ENCODE data around the gene FOXP1. TPM values are rescaled to one million over a fixed set of nuclear protein-coding genes. Genes with fewer than 3 reads are reported as not detected.

FOXP1 gene
- total and polyA plus RNA-seq, 2 donors (not counting 1 experiment from before 2014, with no cell fraction given) = 70.3 to 101 TPM

DNA sequence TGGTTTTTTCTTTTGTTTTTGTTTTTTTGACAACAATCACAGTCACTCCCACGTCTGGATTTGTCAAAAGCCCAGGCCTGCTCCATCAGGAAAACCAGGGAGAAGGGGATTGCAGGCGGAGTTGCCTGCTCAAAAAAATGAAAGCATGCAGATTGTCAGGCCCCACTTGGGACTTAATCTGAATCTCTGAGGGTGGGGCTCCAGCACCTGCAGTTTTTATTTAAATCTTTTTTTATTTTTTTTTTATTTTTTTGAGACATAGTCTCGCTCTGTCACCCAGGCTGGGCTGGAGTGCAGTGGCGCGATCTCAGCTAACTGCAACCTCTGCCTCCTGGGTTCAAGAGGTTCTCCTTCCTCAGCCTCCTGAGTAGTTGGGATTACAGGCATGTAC, 140.9 kb downstream of the FOXP1 start:
- Histone ChIP-seq H4K20me1 (ENCODE audit: control insufficient read depth, extremely low read depth, insufficient read depth, low read length) (no peaks in the 10 kb centered on the region), H3K27ac (ENCODE audit: insufficient read depth, low read length) (no peak overlapping the region)

DNA sequence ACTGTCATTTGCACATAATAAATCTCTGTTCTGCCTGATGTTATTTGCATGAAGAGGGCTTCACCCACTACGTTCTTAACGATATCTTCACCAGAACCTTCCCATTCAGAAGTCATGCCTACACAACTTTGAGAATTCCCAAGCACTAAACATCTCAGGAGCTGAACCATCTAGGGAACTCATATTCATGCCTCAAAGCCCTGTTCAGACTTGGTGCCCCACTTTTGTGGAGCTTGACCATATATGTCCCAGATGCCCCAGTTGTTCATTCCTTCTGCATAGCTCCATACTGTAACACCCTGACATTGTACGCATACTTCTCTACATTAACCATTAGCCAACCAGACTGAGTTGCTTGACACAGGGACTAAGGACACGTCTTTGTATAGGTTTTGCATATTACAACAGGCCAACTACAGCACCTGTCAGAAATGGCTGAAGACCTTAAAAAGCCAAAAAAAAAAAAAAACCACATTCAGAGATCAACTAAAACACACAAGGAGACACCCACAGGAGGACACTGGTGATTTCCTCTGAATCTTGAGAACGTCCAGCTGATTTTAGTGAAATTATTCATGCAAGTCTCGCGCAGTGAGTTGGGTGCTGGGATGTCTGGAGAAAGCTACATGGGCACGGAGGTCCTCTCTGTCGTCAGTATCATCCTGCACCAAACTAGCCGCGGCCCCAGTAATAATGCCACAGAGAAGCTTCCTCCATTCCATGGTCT, 141.4 kb downstream of the FOXP1 start:
- TF ChIP-seq, protein P1, sequence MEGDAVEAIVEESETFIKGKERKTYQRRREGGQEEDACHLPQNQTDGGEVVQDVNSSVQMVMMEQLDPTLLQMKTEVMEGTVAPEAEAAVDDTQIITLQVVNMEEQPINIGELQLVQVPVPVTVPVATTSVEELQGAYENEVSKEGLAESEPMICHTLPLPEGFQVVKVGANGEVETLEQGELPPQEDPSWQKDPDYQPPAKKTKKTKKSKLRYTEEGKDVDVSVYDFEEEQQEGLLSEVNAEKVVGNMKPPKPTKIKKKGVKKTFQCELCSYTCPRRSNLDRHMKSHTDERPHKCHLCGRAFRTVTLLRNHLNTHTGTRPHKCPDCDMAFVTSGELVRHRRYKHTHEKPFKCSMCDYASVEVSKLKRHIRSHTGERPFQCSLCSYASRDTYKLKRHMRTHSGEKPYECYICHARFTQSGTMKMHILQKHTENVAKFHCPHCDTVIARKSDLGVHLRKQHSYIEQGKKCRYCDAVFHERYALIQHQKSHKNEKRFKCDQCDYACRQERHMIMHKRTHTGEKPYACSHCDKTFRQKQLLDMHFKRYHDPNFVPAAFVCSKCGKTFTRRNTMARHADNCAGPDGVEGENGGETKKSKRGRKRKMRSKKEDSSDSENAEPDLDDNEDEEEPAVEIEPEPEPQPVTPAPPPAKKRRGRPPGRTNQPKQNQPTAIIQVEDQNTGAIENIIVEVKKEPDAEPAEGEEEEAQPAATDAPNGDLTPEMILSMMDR (conservative IDR thresholded peaks at IDR 0.05 in 1 of 2, IDR thresholded peaks at IDR 0.05 in 1 of 2; ENCODE audit: low read depth in 1 of 2, low read length in 2 of 2) = no peak
- TF ChIP-seq EZH2 (IDR thresholded peaks at IDR 0.05; ENCODE audit: low read length, missing control alignments) = no peak
- Histone ChIP-seq H3K4me1 (ENCODE audit: control insufficient read depth, extremely low read depth, insufficient read depth, low read length) (peaks cover 7% of the 10 kb centered on the region), H3K27me3 (ENCODE audit: control insufficient read depth, insufficient read depth, low read length) (no peaks in the 10 kb centered on the region), H3K36me3 (ENCODE audit: control insufficient read depth, insufficient read depth, low read length) (no peaks in the 10 kb centered on the region), H3K4me3 (replicated peaks in 1 of 4; ENCODE audit: control extremely low read depth in 1 of 4, insufficient read depth in 1 of 4, low read depth in 3 of 4, low read length in 4 of 4) (no peak overlapping the region), H3K9me3 (ENCODE audit: control insufficient read depth, insufficient read depth, low read depth, low read length) (no peaks in the 10 kb centered on the region), H2AFZ (ENCODE audit: low read length) (no peak overlapping the region), H3K27ac (ENCODE audit: insufficient read depth, low read length) (no peak overlapping the region), H3K79me2 (ENCODE audit: control insufficient read depth, insufficient read depth, low read length) (no peaks in the 10 kb centered on the region), H3K4me2 (ENCODE audit: extremely low read depth, insufficient read depth, low read length) (no peak overlapping the region), H4K20me1 (ENCODE audit: control insufficient read depth, extremely low read depth, insufficient read depth, low read length) (no peaks in the 10 kb centered on the region), H3K9ac (ENCODE audit: insufficient read depth, low read length) (no peak overlapping the region)
- DNase-seq (ENCODE audit: low read depth in 2 of 2) = no peak

More for the DNA sequence above, 140.9 kb downstream of the FOXP1 start:
- no peaks in the 10 kb centered on the region for H3K36me3 ChIP-seq (ENCODE audit: control insufficient read depth, insufficient read depth, low read length)
- H3K4me3 ChIP-seq (replicated peaks in 1 of 4; ENCODE audit: control extremely low read depth in 1 of 4, insufficient read depth in 1 of 4, low read depth in 3 of 4, low read length in 4 of 4) = no peak overlapping the region
- DNase-seq (ENCODE audit: low read depth in 2 of 2) = no peak
- H3K79me2 ChIP-seq (ENCODE audit: control insufficient read depth, insufficient read depth, low read length) = no peaks in the 10 kb centered on the region
- H3K9me3 ChIP-seq (ENCODE audit: control insufficient read depth, insufficient read depth, low read depth, low read length) = no peaks in the 10 kb centered on the region
- no peaks in the 10 kb centered on the region for H3K27me3 ChIP-seq (ENCODE audit: control insufficient read depth, insufficient read depth, low read length)
- peaks cover 7% of the 10 kb centered on the region for H3K4me1 ChIP-seq (ENCODE audit: control insufficient read depth, extremely low read depth, insufficient read depth, low read length)
- no peak overlapping the region for H2AFZ ChIP-seq (ENCODE audit: low read length)
- H3K4me2 ChIP-seq (ENCODE audit: extremely low read depth, insufficient read depth, low read length) = no peak overlapping the region
- TF ChIP-seq EZH2 (IDR thresholded peaks at IDR 0.05; ENCODE audit: low read length, missing control alignments) = no peak
- TF ChIP-seq, protein P1 (conservative IDR thresholded peaks at IDR 0.05 in 1 of 2, IDR thresholded peaks at IDR 0.05 in 1 of 2; ENCODE audit: low read depth in 1 of 2, low read length in 2 of 2) = no peak
- no peak overlapping the region for H3K9ac ChIP-seq (ENCODE audit: insufficient read depth, low read length)

DNA sequence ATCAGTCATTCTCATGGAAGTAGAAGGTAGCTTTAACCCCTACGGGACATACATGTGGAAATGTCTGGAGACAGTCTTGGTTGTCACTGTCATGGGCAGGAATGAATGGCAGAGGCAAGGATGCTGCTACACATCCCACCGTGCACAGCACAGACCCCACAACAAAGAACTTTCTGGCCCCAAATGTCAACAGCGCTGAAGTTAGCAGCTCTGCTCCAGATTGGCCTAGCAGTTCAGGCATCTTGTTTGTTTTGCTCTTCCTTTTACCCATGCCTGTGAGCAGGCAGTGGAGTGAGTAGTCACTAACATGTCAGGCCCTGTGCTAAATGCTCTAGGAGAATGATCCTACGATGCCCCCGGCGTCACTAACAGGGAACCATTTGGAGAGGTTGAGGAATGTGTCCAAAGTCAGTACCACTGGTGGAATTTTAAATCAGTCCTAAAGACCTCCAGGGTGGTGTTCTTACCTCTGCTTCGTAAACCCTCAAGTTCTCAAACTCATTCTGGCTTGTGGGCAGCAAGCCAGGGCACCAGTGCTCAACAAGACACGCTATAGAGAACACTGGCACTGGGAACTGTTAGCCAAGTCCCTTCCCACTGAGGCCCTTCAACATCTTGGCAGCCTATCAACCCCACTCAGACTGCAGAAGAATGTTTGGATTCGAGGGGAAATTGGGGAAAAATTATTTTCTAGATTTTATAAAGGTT, 142.2 kb downstream of the FOXP1 start:
- Histone ChIP-seq H4K20me1 (ENCODE audit: control insufficient read depth, extremely low read depth, insufficient read depth, low read length) (no peaks in the 10 kb centered on the region), H3K4me2 (ENCODE audit: extremely low read depth, insufficient read depth, low read length) (no peak overlapping the region), H3K4me1 (ENCODE audit: control insufficient read depth, extremely low read depth, insufficient read depth, low read length) (peaks cover 7% of the 10 kb centered on the region), H3K79me2 (ENCODE audit: control insufficient read depth, insufficient read depth, low read length) (no peaks in the 10 kb centered on the region), H3K27me3 (ENCODE audit: control insufficient read depth, insufficient read depth, low read length) (no peaks in the 10 kb centered on the region), H3K27ac (ENCODE audit: insufficient read depth, low read length) (no peak overlapping the region), H3K4me3 (replicated peaks in 1 of 4; ENCODE audit: control extremely low read depth in 1 of 4, insufficient read depth in 1 of 4, low read depth in 3 of 4, low read length in 4 of 4) (no peak overlapping the region), H3K9me3 (ENCODE audit: control insufficient read depth, insufficient read depth, low read depth, low read length) (no peaks in the 10 kb centered on the region), H3K9ac (ENCODE audit: insufficient read depth, low read length) (no peak overlapping the region), H3K36me3 (ENCODE audit: control insufficient read depth, insufficient read depth, low read length) (no peaks in the 10 kb centered on the region), H2AFZ (ENCODE audit: low read length) (no peak overlapping the region)
- TF ChIP-seq, protein P1 (conservative IDR thresholded peaks at IDR 0.05 in 1 of 2, IDR thresholded peaks at IDR 0.05 in 1 of 2; ENCODE audit: low read depth in 1 of 2, low read length in 2 of 2) = no peak
- no peak for TF ChIP-seq EZH2 (IDR thresholded peaks at IDR 0.05; ENCODE audit: low read length, missing control alignments)
- DNase-seq (ENCODE audit: low read depth in 2 of 2) = peak in 1 of 2 donors; percentile 56

Data from fibroblast of lung (primary cell).